ENCODE data around the gene ACTL9.
"Not testable (repeated sequence)": the region's sequence is repeated elsewhere in the genome, so short reads cannot be mapped to it uniquely, and the experiment has no call there.

ACTL9 gene

DNA sequence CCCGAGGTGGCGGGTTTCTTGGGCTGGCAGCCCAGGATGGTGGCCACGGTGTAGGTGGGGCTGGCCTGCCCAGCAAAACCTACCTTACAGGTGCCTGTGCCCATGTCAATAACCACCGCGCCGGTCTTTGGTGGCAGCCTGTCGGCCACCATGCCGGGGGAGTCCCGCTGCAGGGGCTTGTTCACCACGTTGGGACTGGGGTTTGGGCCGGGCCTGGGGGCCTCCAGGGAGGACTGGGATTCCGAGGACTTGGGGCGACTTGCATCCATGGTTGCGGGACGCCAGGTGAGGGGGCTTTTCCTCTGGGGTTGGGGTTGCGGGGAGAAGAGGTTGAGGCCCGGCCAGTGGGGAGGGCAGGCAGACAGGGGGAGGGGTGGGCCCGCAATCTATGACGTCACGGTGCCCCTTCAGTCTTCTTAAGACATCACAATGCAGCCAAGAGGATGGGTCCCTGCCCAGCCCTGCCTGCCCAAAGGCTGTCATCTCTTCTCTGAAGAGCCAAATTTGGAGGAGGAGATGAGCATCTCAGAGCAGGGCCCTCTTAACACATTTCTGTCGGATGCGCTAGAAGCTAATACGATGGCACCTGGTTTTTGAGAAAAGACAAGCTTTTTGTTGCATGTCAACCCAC, at the start of gene ACTL9:
Gene ACTL9 (minus strand): TSS at position 363 of the 631 bp plus-strand sequence. CDS start 94 bp downstream, at position 269.
- DNase-seq (ENCODE audit: low read depth in 2 of 2, low spot score in 1 of 2), result no peak

DNA sequence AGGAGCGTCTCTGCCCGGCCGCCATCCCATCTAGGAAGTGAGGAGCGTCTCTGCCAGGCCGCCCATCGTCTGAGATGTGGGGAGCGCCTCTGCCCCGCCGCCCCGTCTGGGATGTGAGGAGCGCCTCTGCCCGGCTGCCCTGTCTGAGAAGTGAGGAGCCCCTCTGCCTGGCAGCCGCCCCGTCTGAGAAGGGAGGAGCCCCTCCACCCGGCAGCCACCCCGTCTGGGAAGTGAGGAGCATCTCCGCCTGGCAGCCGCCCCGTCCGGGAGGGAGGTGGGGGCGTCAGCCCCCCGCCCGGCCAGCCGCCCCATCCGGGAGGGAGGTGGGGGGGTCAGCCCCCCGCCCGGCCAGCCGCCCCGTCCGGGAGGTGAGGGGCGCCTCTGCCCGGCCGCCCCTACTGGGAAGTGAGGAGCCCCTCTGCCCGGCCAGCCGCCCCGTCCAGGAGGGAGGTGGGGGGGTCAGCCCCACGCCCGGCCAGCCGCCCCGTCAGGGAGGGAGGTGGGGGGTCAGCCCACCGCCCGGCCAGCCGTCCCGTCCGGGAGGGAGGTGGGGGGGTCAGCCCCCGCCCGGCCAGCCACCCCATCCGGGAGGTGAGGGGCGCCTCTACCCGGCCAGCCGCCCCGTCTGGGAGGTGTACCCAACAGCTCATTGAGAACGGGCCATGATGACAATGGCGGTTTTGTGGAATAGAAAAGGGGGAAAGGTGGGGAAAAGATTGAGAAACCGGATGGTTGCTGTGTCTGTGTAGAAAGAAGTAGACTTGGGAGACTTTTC, 40.9 kb upstream of the ACTL9 start:
- not testable (repeated sequence) for DNase-seq (ENCODE audit: low read depth in 2 of 2, low spot score in 1 of 2)

DNA sequence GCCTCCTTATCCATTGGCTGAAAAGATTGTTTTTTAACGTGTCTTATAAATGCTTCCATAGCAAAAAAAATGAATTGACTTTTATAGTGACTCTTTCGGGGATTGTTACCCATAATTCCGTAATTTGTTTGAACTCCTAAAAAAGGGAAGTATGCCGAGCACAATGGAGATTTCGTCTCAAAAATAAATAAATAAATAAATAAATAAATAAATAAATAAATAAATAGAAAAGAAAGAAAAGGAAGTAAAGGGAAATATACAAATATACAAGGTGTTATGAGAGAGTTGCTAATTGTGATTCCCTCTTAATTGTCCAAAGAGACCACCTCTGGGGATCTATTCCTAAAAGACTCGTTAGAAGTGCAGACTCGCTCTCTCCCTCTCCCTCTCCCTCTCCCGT, 39.8 kb upstream of the ACTL9 start:
- no peak for DNase-seq (ENCODE audit: low read depth in 2 of 2, low spot score in 1 of 2)

GRCh38 chr19:8731428-8732169, 33.0 kb upstream of the ACTL9 start:
- no peak for DNase-seq (ENCODE audit: low read depth in 2 of 2, low spot score in 1 of 2)

DNA sequence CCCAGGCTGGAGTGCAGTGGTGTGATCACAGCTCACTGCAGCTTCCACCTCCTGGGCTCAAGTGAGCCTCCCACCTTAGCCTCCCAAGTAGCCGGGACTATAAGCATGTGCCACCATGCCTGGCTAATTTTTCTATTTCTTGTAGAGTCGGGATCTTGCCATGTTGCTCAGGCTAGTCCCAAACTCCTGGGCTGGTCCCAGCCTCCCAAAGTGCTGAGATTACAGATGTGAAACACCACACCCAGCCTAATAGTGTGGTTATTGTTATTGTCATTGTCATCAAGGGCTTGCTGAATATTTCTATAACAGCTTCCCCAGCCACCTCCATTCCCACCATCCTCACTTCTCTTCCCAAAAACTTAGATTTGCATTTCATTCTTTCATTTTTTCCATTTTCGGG, 25.7 kb upstream of the ACTL9 start:
- no peak for DNase-seq (ENCODE audit: low read depth in 2 of 2, low spot score in 1 of 2)

- DNase-seq (ENCODE audit: low read depth in 2 of 2, low spot score in 1 of 2), result no peak
These were observed 23.4 kb upstream of the ACTL9 start for GRCh38 chr19:8722032-8722431.

DNA sequence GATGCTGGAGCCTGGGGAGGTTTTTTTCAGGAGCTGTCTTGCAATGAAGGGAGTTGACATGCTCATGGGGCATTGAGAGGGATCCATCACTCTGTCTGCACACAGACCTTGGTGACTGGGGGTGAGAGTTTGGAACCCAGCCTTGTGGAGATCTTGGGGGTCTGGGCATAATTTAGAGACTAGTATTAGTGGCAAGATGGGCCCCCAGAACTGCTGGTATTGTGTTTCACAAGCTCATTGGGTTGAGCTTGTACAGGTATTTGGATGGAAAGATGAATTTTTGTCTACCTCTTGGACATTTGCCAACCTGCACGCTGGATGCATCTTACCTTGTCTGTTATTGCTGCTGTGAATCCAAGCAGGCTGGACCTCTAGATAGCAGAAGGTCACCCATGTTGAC, 22.7 kb upstream of the ACTL9 start, which contains the start of gene OR2Z1:
Gene OR2Z1 (plus strand): TSS at position 301 of the 400 bp plus-strand sequence. CDS start 9,395 bp downstream, outside the sequence.
- no peak for DNase-seq (ENCODE audit: low read depth in 2 of 2, low spot score in 1 of 2)

DNA sequence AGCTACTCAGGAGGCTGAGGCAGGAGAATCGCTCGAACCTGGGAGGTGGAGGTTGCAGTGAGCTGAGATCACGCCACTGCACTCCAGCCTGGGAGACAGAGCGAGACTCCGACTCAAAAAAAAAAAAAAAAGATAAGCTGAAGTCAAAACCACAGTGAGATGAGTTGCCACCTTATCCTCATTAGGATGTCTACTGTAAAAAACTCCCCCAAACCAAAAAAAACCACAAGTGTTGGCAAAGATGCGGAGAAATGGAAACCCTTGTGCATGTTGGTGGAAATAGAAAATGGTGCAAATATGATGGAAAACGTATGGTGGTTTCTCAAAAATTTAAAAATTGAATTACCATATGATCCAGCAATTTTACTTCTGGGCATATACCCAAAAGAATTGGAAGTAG, 11.7 kb upstream of the ACTL9 start:
- DNase-seq (ENCODE audit: low read depth in 2 of 2, low spot score in 1 of 2), result not testable (repeated sequence)

DNA sequence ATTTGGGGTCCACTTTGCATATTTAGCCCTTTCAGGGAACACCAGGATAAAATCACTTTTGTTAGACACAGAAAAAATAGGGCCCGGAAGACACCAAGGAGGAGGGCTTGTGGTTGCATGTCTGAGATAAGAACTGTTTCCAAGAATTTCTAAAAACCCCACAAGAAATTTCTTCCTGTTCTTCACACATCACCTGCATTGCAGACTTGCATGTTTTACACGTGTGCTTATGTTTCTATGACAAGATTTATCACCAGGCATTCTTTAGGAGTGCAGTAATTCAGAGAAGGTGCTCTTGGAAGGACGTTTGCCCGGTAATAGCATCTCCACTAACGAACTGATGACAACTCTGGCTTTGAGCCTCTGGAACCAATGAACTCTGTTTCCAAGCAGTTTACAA, 7.1 kb upstream of the ACTL9 start:
- DNase-seq (ENCODE audit: low read depth in 2 of 2, low spot score in 1 of 2), result no peak

GRCh38 chr19:8705304-8705703, 6.7 kb upstream of the ACTL9 start:
- DNase-seq (ENCODE audit: low read depth in 2 of 2, low spot score in 1 of 2), result not testable (repeated sequence)

GRCh38 chr19:8703223-8703622, 4.6 kb upstream of the ACTL9 start:
- no peak for DNase-seq (ENCODE audit: low read depth in 2 of 2, low spot score in 1 of 2)

GRCh38 chr19:8702350-8702749, 3.8 kb upstream of the ACTL9 start:
- DNase-seq (ENCODE audit: low read depth in 2 of 2, low spot score in 1 of 2), result no peak

DNA sequence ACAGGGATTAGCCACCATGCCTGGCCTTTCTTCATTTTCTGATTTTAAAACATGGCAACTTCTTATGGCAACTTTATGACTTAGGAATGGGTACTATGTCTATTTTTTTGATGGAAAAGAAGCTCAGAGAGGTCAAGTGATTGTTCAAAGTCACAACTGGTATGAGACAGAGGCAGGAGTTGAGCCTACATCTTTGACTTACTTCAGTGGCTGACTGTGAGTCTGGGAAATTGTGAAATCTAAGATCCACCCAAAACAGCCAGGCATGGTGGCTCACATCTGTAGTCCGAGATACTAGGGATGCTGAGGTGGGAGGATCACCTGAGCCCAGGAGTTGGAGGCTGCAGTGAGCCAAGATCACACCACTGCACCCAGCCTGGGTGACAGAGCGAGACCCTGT, 2.4 kb upstream of the ACTL9 start:
- no peak for DNase-seq (ENCODE audit: low read depth in 2 of 2, low spot score in 1 of 2)

DNA sequence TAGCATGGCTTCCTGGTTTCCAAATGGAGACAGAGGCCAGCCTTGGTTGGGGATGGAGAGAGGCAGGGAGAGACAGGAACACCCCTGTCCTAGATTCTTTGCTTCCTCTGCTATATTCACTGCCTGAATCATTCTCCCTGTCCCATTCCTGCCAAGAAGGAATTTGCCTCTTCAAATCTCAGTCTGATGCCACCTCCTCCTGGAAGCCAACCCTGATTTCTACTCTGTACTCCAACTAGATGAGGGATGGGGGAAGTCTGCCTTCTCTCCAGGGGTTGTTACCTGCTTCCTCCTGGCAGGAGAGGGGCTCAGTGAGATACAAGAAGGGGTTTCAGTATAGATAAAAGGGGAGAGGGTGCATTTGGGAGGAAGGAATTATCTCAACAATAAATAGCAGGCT, 1.3 kb upstream of the ACTL9 start:
- DNase-seq (ENCODE audit: low read depth in 2 of 2, low spot score in 1 of 2), result no peak

DNA sequence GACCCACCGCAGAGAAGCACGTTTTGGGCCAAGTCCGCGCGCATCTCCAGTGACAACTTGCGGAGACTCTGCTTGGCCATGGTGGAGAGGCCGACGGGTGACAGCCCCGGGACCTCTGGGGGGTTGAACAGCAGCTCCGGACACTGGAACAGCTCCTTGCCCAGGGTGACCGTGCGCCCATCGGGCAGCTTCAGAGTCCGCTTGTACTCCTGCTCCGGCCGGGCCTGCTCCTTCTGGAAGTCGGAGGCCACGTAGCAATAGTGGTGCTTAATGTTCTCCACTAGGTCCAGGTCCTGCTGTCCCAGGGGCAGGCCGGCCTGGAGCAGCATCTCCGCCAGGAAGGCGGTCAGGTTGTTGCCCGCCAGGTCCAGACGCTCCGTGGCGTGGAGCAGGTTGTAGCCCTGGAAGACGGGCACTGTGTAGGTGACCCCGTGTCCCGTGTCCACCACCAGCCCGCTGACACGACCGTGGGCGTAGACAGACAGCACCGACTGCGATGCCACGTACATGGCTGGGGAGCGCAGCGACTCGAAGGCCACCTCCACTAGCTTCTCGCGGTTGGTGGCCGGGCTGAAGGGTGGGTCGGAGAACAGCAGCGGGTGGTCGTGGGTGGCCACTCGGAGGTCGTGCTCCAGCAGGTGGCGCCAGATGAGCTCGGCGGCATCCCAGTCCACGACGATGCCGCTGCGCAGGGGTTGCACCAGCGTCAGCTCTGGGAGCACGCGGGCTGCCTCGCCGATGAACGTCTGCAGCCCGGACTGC, 743 bp downstream of the ACTL9 start:
- no peak for DNase-seq (ENCODE audit: low read depth in 2 of 2, low spot score in 1 of 2)

DNA sequence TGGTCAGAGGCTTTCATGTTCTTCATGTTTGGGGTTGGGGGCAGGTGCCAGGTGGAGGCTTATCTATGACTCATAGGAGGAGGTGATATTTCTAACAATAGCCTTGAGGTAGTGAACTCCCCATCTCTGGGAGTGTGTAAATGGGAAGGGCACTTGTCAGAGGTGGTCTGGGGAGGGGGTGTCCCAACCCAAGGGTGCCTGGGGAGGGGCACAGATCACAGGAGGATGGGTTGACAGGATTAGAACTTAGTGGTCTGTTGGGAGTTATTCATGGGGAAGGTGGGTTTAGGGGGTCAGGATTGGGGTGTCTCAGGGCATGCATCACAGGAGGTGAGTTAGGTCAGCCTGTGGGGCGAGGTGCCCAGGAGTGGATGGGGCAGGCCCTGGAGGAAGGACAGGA, 1.6 kb downstream of the ACTL9 start:
- no peak for DNase-seq (ENCODE audit: low read depth in 2 of 2, low spot score in 1 of 2)

DNA sequence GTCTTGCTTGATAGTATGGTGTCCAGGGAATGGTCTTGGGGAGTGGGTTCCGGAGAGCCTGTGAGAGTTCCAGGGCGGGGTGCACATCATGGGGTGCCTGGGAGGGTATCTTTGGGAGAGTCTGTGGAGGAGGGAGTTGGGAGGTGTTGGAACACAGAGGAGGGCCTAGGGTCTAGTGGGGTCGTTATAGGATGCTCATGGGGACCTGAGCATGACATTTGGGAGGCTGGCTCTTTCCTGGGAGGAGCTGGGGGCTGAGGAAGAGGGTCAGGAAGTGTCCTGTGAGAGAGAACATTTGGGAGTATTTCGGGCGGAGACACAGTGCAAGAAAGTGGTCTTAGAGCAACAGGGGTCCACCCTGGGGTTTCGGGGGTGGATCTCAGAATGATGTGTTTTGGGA, 2.7 kb downstream of the ACTL9 start:
- no peak for DNase-seq (ENCODE audit: low read depth in 2 of 2, low spot score in 1 of 2)

GRCh38 chr19:8695501-8695900, 3.1 kb downstream of the ACTL9 start:
- no peak for DNase-seq (ENCODE audit: low read depth in 2 of 2, low spot score in 1 of 2)

DNA sequence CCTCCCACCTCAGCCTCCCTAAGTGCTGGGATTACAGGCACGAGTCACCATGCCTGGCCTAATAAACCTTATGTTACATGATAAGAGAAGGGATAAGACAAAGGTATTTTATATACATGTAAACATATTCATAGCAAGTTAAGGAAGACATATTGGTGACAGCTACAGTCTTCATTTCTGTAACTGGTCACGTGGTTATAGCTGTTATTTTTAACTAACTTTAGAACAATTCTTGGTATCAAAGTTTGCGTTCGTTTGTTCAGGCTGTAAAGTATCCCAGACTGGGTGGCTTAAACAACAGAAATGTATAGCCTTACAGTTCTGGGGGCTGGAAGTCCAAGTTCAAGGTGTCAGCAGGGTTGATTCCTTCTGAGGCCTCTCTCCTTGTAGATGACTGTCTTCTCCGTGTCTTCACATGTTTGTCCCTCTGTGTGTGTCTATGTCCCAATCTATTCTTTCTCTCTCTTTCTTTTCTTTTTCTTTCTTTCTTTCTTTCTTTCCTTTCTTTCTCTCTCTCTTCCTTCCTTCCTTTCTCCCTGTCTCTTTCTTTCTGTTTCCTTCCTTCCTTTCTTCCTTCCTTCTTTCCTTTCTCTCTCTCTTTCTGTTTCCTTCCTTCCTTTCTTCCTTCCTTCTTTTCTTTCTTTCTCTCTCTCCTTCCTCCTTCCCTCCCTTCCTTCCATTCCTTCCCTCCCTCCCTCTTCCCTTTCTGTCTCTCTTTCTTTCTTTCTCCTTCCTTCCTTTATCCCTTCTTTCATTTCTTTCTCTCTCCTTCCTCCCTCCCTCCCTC, 7.6 kb downstream of the ACTL9 start:
- DNase-seq (ENCODE audit: low read depth in 2 of 2, low spot score in 1 of 2), result no peak

GRCh38 chr19:8688930-8689329, 9.7 kb downstream of the ACTL9 start:
- DNase-seq (ENCODE audit: low read depth in 2 of 2, low spot score in 1 of 2), result no peak
